Activated CD4-positive, alpha-beta T cell treated with anti-CD3 and anti-CD28 coated beads, Interleukin-2, amount 50 U/mL, for 24 hours (primary cell): ENCODE data around the gene EPHA10.
"Not testable (repeated sequence)": the region's sequence is repeated elsewhere in the genome, so short reads cannot be mapped to it uniquely, and the experiment has no call there.

Experiments
- DNase-seq, 2 donors: peaks; one replicate each; pipeline ENCODE4 v3.0.0-alpha.2; 2020; ENCODE audit warnings: low read depth in 1 of 2, low spot score in 1 of 2

The EPHA10 gene

DNA sequence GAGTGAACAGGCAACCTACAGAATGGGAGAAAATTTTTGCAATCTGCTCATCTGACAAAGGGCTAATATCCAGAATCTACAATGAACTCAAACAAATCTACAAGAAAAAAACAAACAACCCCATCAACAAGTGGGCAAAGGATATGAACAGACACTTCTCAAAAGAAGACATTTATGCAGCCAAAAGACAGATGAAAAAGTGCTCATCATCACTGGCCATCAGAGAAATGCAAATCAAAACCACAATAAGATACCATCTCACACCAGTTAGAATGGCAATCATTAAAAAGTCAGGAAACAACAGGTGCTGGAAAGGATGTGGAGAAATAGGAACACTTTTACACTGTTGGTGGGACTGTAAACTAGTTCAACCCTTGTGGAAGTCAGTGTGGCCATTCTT, 6.5 kb upstream of the EPHA10 start:
- DNase-seq, result not testable (repeated sequence)

DNA sequence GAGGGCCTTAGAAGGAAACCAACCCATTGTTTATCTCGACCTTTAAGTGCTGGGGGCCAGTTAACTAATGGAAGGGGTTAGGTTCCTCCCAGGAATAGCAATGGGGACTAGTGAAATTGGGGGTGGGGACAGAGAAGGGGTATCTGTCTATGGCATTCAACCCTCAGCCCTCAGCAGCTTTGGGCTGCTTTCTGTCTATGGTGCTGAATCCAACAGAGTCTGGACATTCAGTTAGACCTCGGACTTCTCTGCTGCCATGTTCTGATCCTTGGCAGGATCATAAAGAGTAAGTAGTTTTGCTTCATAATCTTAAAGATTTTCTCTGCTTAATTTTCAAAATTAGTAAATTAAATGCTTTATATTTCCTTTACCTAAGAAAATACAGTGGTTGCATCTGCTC, 2.6 kb upstream of the EPHA10 start:
- no peak for DNase-seq

GRCh38 chr1:37765916-37766664, 1.2 kb upstream of the EPHA10 start:
- no peak for DNase-seq

GRCh38 chr1:37764414-37764825, 500 bp downstream of the EPHA10 start:
- peak in 1 of 2 donors; percentile 25 for DNase-seq

DNA sequence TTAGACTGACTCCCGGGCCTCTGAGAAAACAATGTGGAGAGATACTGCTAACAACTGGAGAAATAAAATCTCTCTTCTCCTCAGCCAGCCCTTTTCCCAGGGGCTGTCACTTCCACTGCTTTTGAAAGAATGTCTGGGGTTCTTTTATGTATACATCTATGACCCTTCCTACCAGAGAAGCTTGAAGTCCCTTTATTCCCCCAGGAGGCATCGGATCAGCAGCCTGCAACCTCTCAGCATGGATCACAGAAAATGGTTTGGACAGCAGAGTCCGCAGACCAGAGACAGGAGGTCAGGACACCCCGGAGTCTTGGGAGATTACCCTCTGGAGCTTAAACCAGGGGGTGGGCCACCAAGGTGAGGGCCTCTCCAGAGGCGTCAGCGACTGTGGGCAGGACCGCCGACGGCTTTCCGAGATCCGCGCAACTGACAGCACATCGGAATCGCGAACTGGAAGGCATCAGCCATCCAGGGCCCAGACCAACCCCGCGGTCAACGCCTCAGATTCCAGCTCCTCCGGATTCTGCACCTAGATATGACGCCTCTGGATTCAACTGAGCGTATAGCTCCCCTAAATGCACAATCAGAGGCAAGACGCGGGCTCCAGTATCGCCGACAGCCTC, 1.0 kb downstream of the EPHA10 start:
- no peak for DNase-seq

GRCh38 chr1:37762516-37762915, 2.4 kb downstream of the EPHA10 start:
- DNase-seq, result no peak

DNA sequence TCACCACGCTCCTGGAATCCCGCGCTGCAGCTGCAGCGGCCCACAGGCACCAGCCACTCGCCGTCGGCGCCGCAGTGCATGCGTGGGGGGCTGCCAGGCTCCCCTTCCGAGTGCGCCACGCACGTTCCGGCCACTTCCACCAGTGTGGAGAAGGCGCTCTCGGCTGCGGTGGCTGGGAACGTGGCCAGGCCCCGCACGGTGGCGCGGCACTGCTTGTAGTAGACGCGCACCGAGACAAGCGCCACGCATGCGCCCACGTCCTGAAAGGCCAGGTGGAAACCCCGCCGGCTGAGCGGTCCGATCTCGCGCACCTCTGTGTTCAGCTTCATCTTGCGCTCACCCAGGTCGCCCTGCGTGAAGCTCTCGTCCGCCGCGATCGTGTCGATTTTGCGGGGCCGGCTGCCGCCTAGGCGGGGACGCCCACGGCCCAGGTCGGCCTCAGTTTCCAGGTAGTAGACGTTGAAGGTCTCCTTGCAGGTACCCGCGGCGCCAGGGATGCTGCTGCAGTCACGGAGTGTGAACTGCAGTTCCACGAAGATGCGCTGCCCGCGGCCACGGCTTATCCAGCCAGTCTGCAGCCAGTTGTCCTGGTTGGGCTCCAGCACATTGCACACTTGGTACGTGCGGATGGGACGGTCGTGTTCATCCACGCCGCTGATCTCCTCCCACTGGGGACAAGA, 3.4 kb downstream of the EPHA10 start:
- no peak for DNase-seq

GRCh38 chr1:37759451-37759850, 5.5 kb downstream of the EPHA10 start:
- DNase-seq, result no peak

GRCh38 chr1:37755951-37756560, 8.9 kb downstream of the EPHA10 start:
- no peak for DNase-seq

- peak in 1 of 2 donors; percentile 9 for DNase-seq
These were observed 9.6 kb downstream of the EPHA10 start for GRCh38 chr1:37755290-37755689.

GRCh38 chr1:37753473-37754321, 11.2 kb downstream of the EPHA10 start:
- DNase-seq, result no peak

GRCh38 chr1:37752583-37753471, 12.1 kb downstream of the EPHA10 start:
- no peak for DNase-seq

DNA sequence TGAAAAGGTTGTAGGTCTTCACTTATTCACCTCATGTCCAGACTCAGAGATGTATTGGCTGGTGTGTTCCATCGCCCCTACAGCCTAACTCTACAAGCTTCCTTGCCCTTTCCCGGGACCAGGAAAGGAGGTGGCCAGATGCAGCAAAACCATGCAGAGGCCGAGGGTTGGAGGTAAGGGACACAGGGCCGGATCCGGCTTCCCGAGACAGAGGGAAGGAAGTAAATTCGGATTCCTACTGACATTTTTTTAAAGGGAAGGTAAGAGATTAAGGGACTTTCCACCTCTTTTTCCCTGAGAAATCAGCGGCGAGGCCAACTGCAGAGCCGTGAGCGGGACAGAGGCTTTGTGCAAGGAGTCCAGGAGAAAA, 12.7 kb downstream of the EPHA10 start:
- no peak for DNase-seq

GRCh38 chr1:37748565-37748964, 16.4 kb downstream of the EPHA10 start:
- no peak for DNase-seq

- DNase-seq, result no peak
These were observed 18.1 kb downstream of the EPHA10 start for GRCh38 chr1:37746806-37747205.

GRCh38 chr1:37741662-37742061, 23.3 kb downstream of the EPHA10 start:
- no peak for DNase-seq

- no peak for DNase-seq
These were observed 23.8 kb downstream of the EPHA10 start for GRCh38 chr1:37741130-37741529.

GRCh38 chr1:37739222-37739621, 25.7 kb downstream of the EPHA10 start:
- no peak for DNase-seq

- DNase-seq, result not testable (repeated sequence)
These were observed 26.3 kb downstream of the EPHA10 start for GRCh38 chr1:37738619-37739018.

GRCh38 chr1:37737975-37738374, 26.9 kb downstream of the EPHA10 start:
- DNase-seq, result not testable (repeated sequence)
